ENCODE measurements around the gene ZDHHC16.
A peak's percentile ranks its signal among the peaks of the same experiment; 100 is the strongest.

ZDHHC16 gene

DNA sequence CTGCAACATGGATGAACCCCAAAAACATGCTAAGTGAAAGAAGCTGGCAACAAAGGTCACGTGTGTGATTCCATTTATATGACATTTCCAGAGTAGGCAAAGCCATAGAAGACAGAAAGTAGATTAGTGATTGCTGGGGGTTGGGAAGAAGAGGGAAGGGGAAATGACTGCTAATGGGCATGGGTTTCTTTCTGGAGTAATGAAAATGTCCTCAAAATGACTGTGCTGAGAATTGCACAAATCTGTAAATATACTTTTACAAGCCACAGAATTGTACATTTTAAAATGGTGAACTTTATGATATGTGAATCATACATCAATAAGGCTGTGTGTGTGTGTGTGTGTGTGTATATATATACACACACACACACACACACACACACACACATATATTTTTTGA is 36.4 kb downstream of the ZDHHC16 start:
- no peak for DNase-seq

DNA sequence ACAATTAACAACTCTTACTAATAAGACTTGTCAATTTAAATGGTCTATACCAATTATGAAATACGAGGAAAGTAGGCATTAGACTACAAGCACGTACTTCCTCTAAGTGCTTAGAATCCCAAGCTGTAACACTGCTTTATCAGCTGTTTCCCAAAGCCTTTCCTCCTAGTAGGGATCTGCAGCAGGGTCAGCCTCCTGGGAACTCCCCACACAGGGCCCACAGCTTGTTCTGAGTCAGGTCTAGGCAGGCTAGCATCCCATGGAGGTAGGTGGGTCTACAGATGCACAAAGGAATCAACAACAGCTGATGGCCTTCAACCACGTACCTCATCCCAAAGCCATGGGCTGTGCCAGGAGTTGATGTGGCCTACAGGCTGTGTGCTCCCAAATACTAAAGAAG is 37.5 kb downstream of the ZDHHC16 start:
- no peak for DNase-seq

- no peak for DNase-seq
Measured at GRCh38 chr10:97483921-97484320, 37.9 kb downstream of the ZDHHC16 start.

GRCh38 chr10:97485647-97486281 is 39.8 kb downstream of the ZDHHC16 start:
- DNase-seq = no peak

- no peak for DNase-seq
Measured at GRCh38 chr10:97490592-97490991, 44.6 kb downstream of the ZDHHC16 start.

DNA sequence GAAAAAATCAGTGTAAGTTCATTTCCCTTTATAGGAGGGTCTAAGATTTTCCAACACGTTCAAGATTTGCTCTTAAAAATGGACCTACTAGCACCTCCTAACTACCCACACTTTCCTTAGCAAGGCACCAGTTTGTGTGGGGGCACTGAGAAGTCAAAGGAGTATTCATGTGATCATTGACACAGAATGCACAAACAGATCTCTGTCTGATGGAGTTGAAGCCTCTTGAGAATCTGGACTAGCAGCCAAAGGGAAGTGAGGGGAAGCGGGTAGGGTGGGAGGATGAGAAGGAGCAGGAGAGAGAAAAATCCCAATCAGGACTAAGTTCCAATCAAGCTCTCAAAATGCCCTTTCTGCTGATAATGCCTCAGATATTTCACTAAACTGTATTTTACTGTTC is 48.2 kb downstream of the ZDHHC16 start:
- no peak for DNase-seq

DNA sequence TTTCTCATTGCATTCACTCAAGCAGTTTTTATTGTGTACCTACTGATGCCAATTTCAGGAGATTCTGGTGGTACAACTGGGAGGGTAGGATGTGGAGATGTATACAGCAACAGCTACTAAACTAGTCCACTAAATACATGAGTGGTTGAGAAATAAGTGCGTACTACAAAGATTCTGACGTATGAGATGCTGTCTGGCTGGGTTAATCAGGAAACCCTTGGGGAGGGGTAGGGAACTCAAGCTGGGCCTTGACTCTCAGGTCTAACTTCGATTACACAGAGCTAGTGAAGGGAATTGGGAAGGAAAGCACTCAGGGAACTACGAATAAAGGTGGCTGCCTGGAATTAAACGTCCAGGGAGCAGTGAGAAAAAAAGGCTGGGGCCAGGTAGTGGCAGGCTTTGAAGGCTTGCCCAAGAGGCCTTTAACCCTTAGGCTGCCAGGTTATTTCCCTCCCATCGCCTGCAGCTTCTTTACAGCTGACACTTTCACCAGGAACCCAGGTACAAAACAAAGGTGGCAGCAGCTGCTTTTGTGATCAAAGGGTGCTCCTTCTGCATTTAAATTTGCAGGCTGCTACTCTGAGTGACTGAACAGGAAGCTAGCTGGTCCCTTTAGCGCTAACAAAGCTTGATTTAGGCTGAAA is 49.0 kb downstream of the ZDHHC16 start:
- DNase-seq = peak; percentile 3 to 55 (median 37)

GRCh38 chr10:97497572-97498075 is 51.6 kb downstream of the ZDHHC16 start:
- DNase-seq = peak; percentile 40 to 60 (median 50)

DNA sequence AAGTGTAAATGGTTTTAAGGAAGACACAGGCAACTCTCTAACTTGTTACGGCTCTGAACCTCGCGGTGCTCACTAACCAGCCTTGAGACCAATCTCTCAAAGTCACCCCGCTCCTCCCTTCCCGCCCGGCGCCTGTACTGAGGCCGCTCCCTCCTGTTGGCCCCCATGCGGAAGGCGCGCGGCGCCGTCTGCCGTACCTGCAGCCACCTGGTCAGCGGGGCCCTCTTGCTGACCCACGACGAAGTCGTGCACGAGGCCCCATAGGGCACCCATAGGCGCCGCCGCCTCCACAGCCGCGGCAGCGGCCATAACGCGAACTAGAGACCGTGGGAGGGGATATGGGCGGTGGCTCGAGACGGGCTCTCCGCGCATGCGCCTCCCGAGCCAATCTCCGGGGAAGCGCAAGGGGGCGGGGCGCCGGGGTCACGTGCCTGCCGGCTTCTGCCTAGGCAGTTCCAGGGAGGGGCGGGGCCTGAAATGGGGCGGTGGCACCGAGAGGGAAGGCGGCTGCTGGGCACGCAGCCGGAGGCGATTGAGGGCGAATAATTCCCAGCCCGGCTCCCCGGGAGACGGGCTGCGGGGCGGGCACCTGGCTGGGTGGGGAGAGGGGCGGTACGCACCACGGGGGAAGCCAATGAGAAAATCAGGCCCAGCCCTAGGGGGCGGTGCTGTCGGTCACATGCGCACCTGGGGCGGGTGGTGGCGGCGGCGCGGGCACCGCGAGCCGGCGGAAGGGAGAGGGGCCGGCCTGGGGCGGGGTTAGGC is 52.3 kb downstream of the ZDHHC16 start, which contains the start of gene MMS19:
MMS19 (minus strand) TSS at position 347 of the 765 bp plus-strand sequence; CDS start at position 309, 38 bp downstream.
- peak; percentile 98 to 100 (median 99) for DNase-seq

DNA sequence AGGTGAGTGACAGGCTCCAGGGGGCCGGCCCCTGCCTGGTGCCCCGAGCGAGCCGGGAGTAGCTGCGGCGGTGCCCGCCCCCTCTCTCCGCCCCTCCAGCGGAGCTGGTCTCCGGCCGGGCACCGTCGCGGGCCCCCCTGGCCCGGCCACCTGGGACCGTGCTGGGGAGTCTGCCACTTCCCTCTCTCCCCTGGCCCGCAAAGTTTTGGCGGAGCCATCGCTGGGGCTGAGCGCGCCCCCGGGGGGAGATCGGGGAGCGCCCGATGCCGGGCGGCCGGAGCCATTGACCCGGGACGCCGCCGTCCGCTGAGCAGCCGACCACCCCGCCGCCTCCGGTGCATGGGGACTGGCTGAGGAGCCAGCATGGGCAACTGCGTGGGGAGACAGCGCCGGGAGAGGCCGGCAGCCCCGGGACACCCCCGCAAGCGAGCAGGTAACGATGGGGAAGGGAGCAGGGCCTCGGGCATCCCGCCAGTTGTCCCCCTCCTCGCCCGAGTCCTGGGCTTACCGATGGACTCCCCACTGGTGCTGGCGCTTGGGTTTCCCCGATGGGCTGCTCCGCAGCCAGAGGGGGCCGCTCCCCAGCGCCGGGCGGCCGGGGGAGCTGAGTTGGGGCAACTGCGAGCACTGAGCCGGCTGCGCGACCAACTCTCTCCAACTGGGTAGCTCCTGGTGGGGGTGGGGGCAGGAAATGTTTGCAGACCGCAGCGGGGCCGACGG is 53.0 kb downstream of the ZDHHC16 start, which contains the start of gene UBTD1:
UBTD1 (plus strand) TSS at position 84 of the 720 bp plus-strand sequence; CDS start at position 364, 280 bp downstream.
- DNase-seq = peak in 5 of 6 experiments; percentile 34 to 68 (median 51)

GRCh38 chr10:97499561-97500296 is 53.8 kb downstream of the ZDHHC16 start:
- DNase-seq = peak in 1 of 6 experiments; percentile 54

- peak in 1 of 6 experiments; percentile 13 for DNase-seq
Measured at GRCh38 chr10:97500297-97500575, 54.3 kb downstream of the ZDHHC16 start.

DNA sequence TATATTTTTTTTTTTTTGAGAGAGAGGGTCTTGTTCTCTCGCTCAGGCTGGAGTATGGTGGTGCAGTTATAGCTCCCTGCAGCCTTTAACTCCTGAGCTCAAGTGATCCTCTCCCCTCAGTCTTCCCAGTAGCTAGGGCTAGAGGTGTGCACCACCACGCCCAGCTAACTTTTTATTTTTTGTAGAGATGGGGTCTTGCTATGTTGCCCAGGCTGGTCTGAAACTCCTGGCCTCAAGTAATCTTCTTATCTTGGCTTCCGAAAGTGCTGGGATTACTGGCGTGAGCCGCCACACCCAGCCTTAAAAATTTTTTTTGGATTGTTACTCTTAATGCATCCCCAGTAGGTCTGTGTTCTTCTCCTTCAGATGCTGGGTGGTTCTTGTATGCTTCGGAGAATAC is 56.9 kb downstream of the ZDHHC16 start:
- no peak for DNase-seq

DNA sequence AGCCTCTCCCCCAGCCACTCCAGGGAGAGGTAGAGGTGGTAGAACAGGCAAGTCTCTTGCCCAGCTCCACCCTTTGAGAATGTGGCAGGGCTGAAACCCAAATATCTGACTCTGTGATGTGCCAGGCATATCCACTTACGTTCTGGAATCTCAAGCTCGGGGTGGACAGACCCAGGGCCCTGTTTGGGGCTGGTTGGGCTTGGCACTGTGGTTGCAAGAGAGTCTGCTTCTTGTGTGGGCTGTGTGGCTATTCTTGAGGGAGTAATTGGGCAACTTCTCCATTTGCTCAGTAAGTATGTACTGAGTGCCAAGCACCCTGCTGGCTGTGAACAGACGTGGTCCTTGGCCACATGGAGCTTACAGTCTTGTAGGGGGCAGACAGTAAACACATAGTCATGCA is 57.4 kb downstream of the ZDHHC16 start:
- no peak for DNase-seq

DNA sequence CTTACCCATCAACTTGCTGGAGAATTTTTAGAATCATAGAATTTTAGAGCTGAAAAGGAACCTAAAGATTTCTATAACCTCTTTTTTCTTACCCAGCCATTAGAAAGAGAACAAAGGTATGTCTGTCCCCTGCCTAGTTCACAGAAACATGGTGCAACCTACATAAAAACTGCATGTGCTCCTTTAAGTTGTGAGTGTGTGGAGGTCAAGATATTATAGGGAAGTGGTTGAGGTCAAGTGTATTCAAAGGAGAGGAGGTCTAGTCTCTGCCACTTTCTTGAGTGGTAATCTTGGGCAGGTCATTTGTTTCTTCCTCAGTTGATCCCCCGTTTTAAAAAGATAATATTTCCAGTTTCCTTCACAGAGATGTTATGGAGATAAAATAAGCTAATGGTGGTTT is 59.2 kb downstream of the ZDHHC16 start:
- DNase-seq = no peak

- no peak for DNase-seq
Measured at GRCh38 chr10:97506199-97506991, 60.4 kb downstream of the ZDHHC16 start.

All from stimulated activated naive CD4-positive, alpha-beta T cell (primary cell).